H9 (cell line): ENCODE data around the gene MAEA. TPM values are rescaled to one million over a fixed set of nuclear protein-coding genes. Genes with fewer than 3 reads are reported as not detected.

Experiments used
- DNase-seq: peaks from one replicate; pipeline ENCODE4 v3.0.0-alpha.2; 2017
- H2AFZ ChIP-seq: one replicate; pipeline ENCODE4 v1.6.1; 2013; ENCODE audit warnings: mild to moderate bottlenecking, low read length, control low read depth, moderate library complexity
- H2AK5ac ChIP-seq: 2 replicates; pipeline ENCODE4 v1.6.1; 2013; ENCODE audit warnings: low read length, control low read depth, mixed read lengths; ENCODE audit not compliant: insufficient read length
- H2BK120ac ChIP-seq: one replicate; pipeline ENCODE4 v1.6.1; 2013; ENCODE audit warnings: low read depth, mild to moderate bottlenecking, low read length, control low read depth, inconsistent platforms; ENCODE audit not compliant: poor library complexity, severe bottlenecking
- H2BK12ac ChIP-seq: 2 replicates; pipeline ENCODE4 v1.6.1; 2013; ENCODE audit warnings: low read length, control low read depth, mixed read lengths, low read depth; ENCODE audit not compliant: insufficient read length
- H2BK15ac ChIP-seq: 2 replicates; pipeline ENCODE4 v1.6.1; 2013; ENCODE audit warnings: low read depth, low read length, control low read depth
- H2BK20ac ChIP-seq: one replicate; pipeline ENCODE4 v1.6.1; 2013; ENCODE audit warnings: low read depth, mild to moderate bottlenecking, low read length, control low read depth, inconsistent platforms; ENCODE audit not compliant: poor library complexity, severe bottlenecking
- H2BK5ac ChIP-seq: 2 replicates; pipeline ENCODE4 v1.6.1; 2013; ENCODE audit warnings: low read length, control low read depth, mixed read lengths; ENCODE audit not compliant: insufficient read length
- H3K14ac ChIP-seq: 2 replicates; pipeline ENCODE4 v1.6.1; 2013; ENCODE audit warnings: low read length, control low read depth; ENCODE audit not compliant: insufficient read depth
- H3K18ac ChIP-seq: 2 replicates; pipeline ENCODE4 v1.6.1; 2013; ENCODE audit warnings: low read depth, mild to moderate bottlenecking, mixed read lengths, low read length, control low read depth; ENCODE audit not compliant: insufficient read length
- H3K23ac ChIP-seq: 2 replicates; pipeline ENCODE4 v1.6.1; 2013; ENCODE audit warnings: low read length, control low read depth, mixed read lengths, low read depth; ENCODE audit not compliant: insufficient read length
- H3K23me2 ChIP-seq: 2 replicates; pipeline ENCODE4 v1.6.1; 2013; ENCODE audit warnings: low read depth, mild to moderate bottlenecking, mixed read lengths, low read length, control low read depth; ENCODE audit not compliant: insufficient read length, poor library complexity, severe bottlenecking
- H3K27ac ChIP-seq: 2 replicates; pipeline ENCODE4 v1.5.1; 2013; ENCODE audit warnings: low read length, control low read depth, mixed read lengths, low read depth; ENCODE audit not compliant: insufficient read length
- H3K27me3 ChIP-seq: 2 replicates; pipeline ENCODE4 v1.6.1; 2013; ENCODE audit warnings: low read length, control low read depth, inconsistent platforms; ENCODE audit not compliant: insufficient read depth
- H3K4ac ChIP-seq: 2 replicates; pipeline ENCODE4 v1.6.1; 2013; ENCODE audit warnings: low read depth, mild to moderate bottlenecking, control low read depth, inconsistent platforms, low read length, moderate library complexity
- H3K4me1 ChIP-seq: 2 replicates; pipeline ENCODE4 v1.6.1; 2013; ENCODE audit warnings: low read length, control low read depth, inconsistent platforms; ENCODE audit not compliant: insufficient read depth
- H3K4me2 ChIP-seq: 2 replicates; pipeline ENCODE4 v1.6.1; 2013; ENCODE audit warnings: low read length, control low read depth, mixed read lengths; ENCODE audit not compliant: insufficient read length, insufficient read depth
- H3K56ac ChIP-seq: 2 replicates; pipeline ENCODE4 v1.6.1; 2013; ENCODE audit warnings: low read depth, mild to moderate bottlenecking, mixed read lengths, low read length, control low read depth; ENCODE audit not compliant: insufficient read length
- H3K79me1 ChIP-seq: 2 replicates; pipeline ENCODE4 v1.6.1; 2013; ENCODE audit warnings: low read depth, mild to moderate bottlenecking, moderate library complexity, low read length, control low read depth, inconsistent platforms; ENCODE audit not compliant: insufficient read depth, poor library complexity, severe bottlenecking
- H3K79me2 ChIP-seq: 2 replicates; pipeline ENCODE4 v1.6.1; 2013; ENCODE audit warnings: low read length, control low read depth, inconsistent platforms; ENCODE audit not compliant: insufficient read depth
- H3K9ac ChIP-seq: 2 replicates; pipeline ENCODE4 v1.6.1; 2013; ENCODE audit warnings: low read length, control low read depth, mixed read lengths; ENCODE audit not compliant: insufficient read length; ENCODE audit errors: extremely low read depth
- H3K9me3 ChIP-seq: one replicate; pipeline ENCODE4 v1.6.1; 2013; ENCODE audit warnings: low read depth, low read length, inconsistent platforms; ENCODE audit not compliant: control insufficient read depth
- H3T11ph ChIP-seq: one replicate; pipeline ENCODE4 v1.6.1; 2013; ENCODE audit warnings: mild to moderate bottlenecking, low read length, control low read depth, inconsistent platforms
- H4K20me1 ChIP-seq: one replicate; pipeline ENCODE4 v1.6.1; 2013; ENCODE audit not compliant: control insufficient read depth, insufficient read length, insufficient read depth
- H4K5ac ChIP-seq: 2 replicates; pipeline ENCODE4 v1.6.1; 2013; ENCODE audit warnings: low read depth, mild to moderate bottlenecking, mixed read lengths, low read length, control low read depth; ENCODE audit not compliant: insufficient read length
- H4K8ac ChIP-seq: replicated peaks from 2 replicates; pipeline ENCODE4 v1.6.1; 2013; ENCODE audit warnings: low read length, control low read depth, mixed read lengths, low read depth; ENCODE audit not compliant: insufficient read length
- H4K91ac ChIP-seq: 2 replicates; pipeline ENCODE4 v1.6.1; 2013; ENCODE audit warnings: low read depth, mild to moderate bottlenecking, moderate library complexity, mixed read lengths, low read length, control low read depth; ENCODE audit not compliant: insufficient read length
- H3K27ac Mint-ChIP-seq, 3 experiments: 2 replicates in 2 of 3; 3 replicates in 1 of 3; pipeline ENCODE4 v1.8.0; 2020 to 2021; ENCODE audit warnings: mixed read lengths in 3 of 3, mild to moderate bottlenecking in 1 of 3, moderate library complexity in 1 of 3
- H3K27me3 Mint-ChIP-seq: 2 replicates; pipeline ENCODE4 v1.8.0; 2021; ENCODE audit warnings: low read depth, mild to moderate bottlenecking, moderate library complexity, mixed read lengths
- H3K36me3 Mint-ChIP-seq, 3 experiments: 2 replicates in 2 of 3; 3 replicates in 1 of 3; pipeline ENCODE4 v1.8.0; 2020 to 2021; ENCODE audit warnings: low read depth in 3 of 3, mixed read lengths in 3 of 3; ENCODE audit not compliant: insufficient read depth in 1 of 3
- H3K4me1 Mint-ChIP-seq, 2 experiments: 2 replicates each; pipeline ENCODE4 v1.8.0; 2020; ENCODE audit warnings: mixed read lengths in 2 of 2
- H3K4me3 Mint-ChIP-seq, 2 experiments: 2 replicates in 1 of 2; 3 replicates in 1 of 2; pipeline ENCODE4 v1.8.0; 2020 to 2021; ENCODE audit warnings: mild to moderate bottlenecking in 2 of 2, mixed read lengths in 2 of 2, moderate library complexity in 1 of 2
- H3K9me3 Mint-ChIP-seq, 2 experiments: 2 replicates in 1 of 2; 3 replicates in 1 of 2; pipeline ENCODE4 v1.8.0; 2020; ENCODE audit warnings: mild to moderate bottlenecking in 2 of 2, mixed read lengths in 2 of 2, moderate library complexity in 1 of 2
- WGBS: extraction: QIAGEN DNeasy Blood & Tissue Kit; methylation state at CpG from one replicate; pipeline ENCODE4 v1.1.7; 2013; ENCODE audit warnings: missing lambda C conversion rate, low lambda C conversion rate, mixed read lengths; ENCODE audit not compliant: insufficient read length; ENCODE audit errors: extremely low coverage; 5-methylcytosine and 5-hydroxymethylcytosine counted together
- total RNA-seq: library from RNA; stranded (reverse); gene quantifications from 2 replicates; pipeline ENCODE4 v1.2.1, GENCODE V29; 2021
- TF ChIP-seq, protein P1 (sequence below): fragments of 200-600 bp; sonication (generic); conservative IDR thresholded peaks from 3 replicates; pipeline ENCODE4 v1.8.0; 2021; ENCODE audit warnings: antibody characterized with exemption, mild to moderate bottlenecking

Gene MAEA
- total RNA-seq, 1 experiment from 2014 or later, result 85.6 TPM

- Histone ChIP-seq H2AFZ (no peak overlapping the region), H3K23me2 (no peaks in the 10 kb centered on the region), H4K5ac (no peak overlapping the region), H3K27me3 (no peaks in the 10 kb centered on the region), H2BK20ac (no peak overlapping the region), H2BK12ac (no peak overlapping the region), H2BK120ac (no peak overlapping the region), H3K14ac (no peak overlapping the region; the same call in 1 of the 2 replicates), H3K4me1 (no peaks in the 10 kb centered on the region), H3K9me3 (no peaks in the 10 kb centered on the region), H4K8ac (no peak overlapping the region), H4K91ac (no peak overlapping the region), H3K79me1 (no peaks in the 10 kb centered on the region), H2AK5ac (no peak overlapping the region), H4K20me1 (no peaks in the 10 kb centered on the region), H3K4me2 (no peak overlapping the region), H3K56ac (no peak overlapping the region), H3K27ac (no peak overlapping the region), H3K9ac (no peak overlapping the region), H3T11ph (no peak overlapping the region), H3K23ac (no peak overlapping the region), H3K4ac (no peak overlapping the region), H3K18ac (no peak overlapping the region), H2BK5ac (no peak overlapping the region), H2BK15ac (no peak overlapping the region), H3K79me2 (no peaks in the 10 kb centered on the region; the same call in 1 of the 2 replicates)
- no peak overlapping the region; a peak in 1 of 5 replicates for H3K4me3 Mint-ChIP-seq
- H3K9me3 Mint-ChIP-seq, result no peaks in the 10 kb centered on the region
- H3K36me3 Mint-ChIP-seq, result peaks cover 12 to 38% (median 26%) of the 10 kb centered on the region in 3 experiments; a peak in 6 of 7 replicates
- DNase-seq, result no peak
- no peak overlapping the region; a peak in 1 of 7 replicates for H3K27ac Mint-ChIP-seq
- no CpG with 5 or more reads among the region's 30 CpGs for WGBS
- TF ChIP-seq, protein P1, sequence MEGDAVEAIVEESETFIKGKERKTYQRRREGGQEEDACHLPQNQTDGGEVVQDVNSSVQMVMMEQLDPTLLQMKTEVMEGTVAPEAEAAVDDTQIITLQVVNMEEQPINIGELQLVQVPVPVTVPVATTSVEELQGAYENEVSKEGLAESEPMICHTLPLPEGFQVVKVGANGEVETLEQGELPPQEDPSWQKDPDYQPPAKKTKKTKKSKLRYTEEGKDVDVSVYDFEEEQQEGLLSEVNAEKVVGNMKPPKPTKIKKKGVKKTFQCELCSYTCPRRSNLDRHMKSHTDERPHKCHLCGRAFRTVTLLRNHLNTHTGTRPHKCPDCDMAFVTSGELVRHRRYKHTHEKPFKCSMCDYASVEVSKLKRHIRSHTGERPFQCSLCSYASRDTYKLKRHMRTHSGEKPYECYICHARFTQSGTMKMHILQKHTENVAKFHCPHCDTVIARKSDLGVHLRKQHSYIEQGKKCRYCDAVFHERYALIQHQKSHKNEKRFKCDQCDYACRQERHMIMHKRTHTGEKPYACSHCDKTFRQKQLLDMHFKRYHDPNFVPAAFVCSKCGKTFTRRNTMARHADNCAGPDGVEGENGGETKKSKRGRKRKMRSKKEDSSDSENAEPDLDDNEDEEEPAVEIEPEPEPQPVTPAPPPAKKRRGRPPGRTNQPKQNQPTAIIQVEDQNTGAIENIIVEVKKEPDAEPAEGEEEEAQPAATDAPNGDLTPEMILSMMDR, result no peak
- no peaks in the 10 kb centered on the region for H3K4me1 Mint-ChIP-seq
- no peaks in the 10 kb centered on the region for H3K27me3 Mint-ChIP-seq
Observed at GRCh38 chr4:1326751-1327525, 37.2 kb downstream of the MAEA start.
